ENCODE data around the gene SERHL2. TPM values are rescaled to one million over a fixed set of nuclear protein-coding genes. Genes with fewer than 3 reads are reported as not detected.
"Not testable (repeated sequence)": the region's sequence is repeated elsewhere in the genome, so short reads cannot be mapped to it uniquely, and the experiment has no call there.

SERHL2 gene
- total RNA-seq, 4 donors from 2014 or later = 0.94 to 7.7 (median 4.6) TPM

DNA sequence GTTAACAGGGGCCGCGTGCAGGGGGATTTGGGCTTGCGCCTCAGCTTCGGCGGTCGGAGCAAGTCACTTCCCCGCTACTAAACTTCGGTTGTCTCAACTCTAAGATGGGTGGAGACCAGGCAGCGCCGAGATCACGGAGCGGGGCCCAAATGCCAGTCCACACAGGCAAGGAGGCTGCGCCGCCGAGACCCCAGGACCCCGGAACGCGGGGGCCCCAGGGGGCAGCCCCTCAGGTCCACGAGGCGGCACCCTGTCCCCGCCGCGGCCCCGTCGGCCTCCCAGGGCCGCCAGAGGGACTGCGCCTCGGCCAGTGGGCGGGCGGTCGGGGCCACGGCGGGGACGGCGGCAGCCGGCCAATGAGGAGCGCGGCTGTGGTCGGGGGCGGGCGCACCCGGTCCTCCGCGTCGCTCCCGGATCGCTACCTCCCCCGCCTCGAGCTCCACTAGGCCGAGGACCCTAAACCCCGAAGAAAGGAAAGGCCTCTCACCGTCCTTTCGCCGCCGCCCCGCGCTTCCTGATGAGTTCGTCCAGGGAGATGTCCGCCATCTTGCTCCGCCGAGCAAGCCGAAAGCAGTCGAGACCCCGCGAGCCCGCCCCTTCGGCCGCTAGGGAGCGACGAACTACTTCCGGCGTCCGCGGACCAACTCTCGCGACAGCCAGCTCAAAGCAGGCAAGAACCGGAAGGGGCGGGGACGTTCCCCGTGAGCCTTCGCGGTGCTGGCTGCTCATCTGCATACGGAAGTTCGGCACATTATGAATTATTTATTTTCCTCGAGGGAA is 60.7 kb downstream of the SERHL2 start, which contains the start of gene POLDIP3:
TSS of gene POLDIP3 (minus strand) at position 572 of the 780 bp plus-strand sequence. CDS start at position 546, 26 bp downstream.
- Histone ChIP-seq H3K9me3 (no peaks in the 10 kb centered on the region), H3K36me3 (peaks cover 0 to 15% of the 10 kb centered on the region in 2 donors), H3K27me3 (no peaks in the 10 kb centered on the region), H3K4me1 (peaks cover 0 to 71% (median 33%) of the 10 kb centered on the region in 3 donors), H3K27ac (peak within 1 kb of the TSS; percentile 87 to 96 (median 94)), H3K4me3 (peak within 1 kb of the TSS; percentile 55 to 72)
- WGBS, 2 donors (ENCODE audit: low coverage in 1 of 2) = 0% methylated on average over 10 to 21 of the region's 85 CpGs
- no peak for TF ChIP-seq EP300 (IDR thresholded peaks at IDR 0.05)
- peak in 3 of 4 experiments; percentile 12 to 52 (median 33) for TF ChIP-seq CTCF (IDR thresholded peaks at IDR 0.05)
- TF ChIP-seq POLR2A (IDR thresholded peaks at IDR 0.05) = peak; percentile 78 to 86
- ATAC-seq = peak; percentile 88

DNA sequence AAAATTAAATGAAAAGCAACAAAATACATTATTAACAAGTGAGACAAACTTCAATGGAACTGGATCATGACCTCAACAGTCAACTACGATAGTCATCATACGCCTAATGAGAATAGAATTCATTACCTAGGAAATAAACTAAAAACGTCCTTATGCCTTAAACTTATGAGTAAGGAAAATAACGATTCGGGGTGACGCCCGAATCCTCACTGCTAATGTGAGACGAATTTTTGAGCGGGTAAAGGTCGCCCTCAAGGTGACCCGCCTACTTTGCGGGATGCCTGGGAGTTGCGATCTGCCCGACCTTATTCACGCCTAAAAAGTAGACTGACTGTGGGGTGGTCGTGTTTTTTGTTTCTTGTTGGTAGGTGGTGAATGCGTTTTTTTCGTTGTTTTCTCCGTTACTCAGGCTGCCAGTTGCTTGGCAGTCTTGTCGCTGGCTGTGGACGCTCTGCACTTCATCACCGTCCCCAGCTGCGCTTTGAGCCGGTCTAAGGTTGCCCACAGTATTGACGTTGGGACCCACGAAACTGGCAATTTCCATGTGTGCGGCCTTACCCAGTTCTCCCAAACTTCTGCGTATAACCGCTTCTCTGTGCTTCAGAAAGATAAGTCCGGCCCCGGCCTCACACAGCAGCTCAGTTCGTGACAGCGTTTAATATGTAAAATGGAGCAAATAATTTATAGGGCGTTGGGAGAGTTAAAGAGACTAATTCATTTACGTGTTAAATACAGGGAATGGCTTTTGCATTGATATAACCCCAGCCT is 61.5 kb downstream of the SERHL2 start:
- ATAC-seq = peak; percentile 86
- H3K27ac ChIP-seq = peak overlapping the region; percentile 87 to 96 (median 94)
- TF ChIP-seq EP300 (IDR thresholded peaks at IDR 0.05) (no peak), POLR2AphosphoS5 (IDR thresholded peaks at IDR 0.05) (peak; percentile 100), POLR2A (IDR thresholded peaks at IDR 0.05) (peak; percentile 99 to 100), CTCF (IDR thresholded peaks at IDR 0.05) (peak in 1 of 4 experiments; percentile 18)
- no peaks in the 10 kb centered on the region for H3K27me3 ChIP-seq
- peaks cover 0 to 64% (median 30%) of the 10 kb centered on the region in 3 donors for H3K4me1 ChIP-seq
- WGBS, 2 donors (ENCODE audit: low coverage in 1 of 2) = 0% methylated on average over 17 to 34 of the region's 35 CpGs
- no peaks in the 10 kb centered on the region for H3K9me3 ChIP-seq
- peaks cover 0 to 23% of the 10 kb centered on the region in 2 donors for H3K36me3 ChIP-seq
- peak overlapping the region; percentile 55 to 72 for H3K4me3 ChIP-seq

DNA sequence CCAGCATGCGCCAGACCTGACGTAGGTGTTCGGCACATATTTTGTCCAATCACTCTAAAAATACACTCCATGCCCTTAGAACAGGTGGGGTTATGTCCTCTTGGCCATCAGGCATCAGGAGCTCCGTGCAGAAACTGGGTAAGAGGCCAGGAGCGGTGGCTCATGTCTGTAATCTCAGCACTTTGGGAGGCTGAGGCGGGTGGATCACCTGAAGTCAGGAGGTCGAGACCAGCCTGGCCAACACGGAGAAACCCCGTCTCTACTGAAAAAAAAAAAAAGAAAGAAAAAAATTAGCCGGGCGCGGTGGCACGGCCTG is 62.1 kb downstream of the SERHL2 start:
- Histone ChIP-seq H3K27ac (peak overlapping the region; percentile 87 to 96 (median 94)), H3K4me1 (peaks cover 0 to 63% (median 26%) of the 10 kb centered on the region in 3 donors), H3K4me3 (peak overlapping the region; percentile 13 to 72), H3K36me3 (peaks cover 0 to 29% of the 10 kb centered on the region in 2 donors)
- WGBS, 2 donors (ENCODE audit: low coverage in 1 of 2) = 10% methylated on average over 6 of the region's 13 CpGs; no CpG with 5 or more reads in 1 of the 2 donors
- not testable (repeated sequence) for H3K27me3 ChIP-seq, H3K9me3 ChIP-seq
- peak; percentile 4 for ATAC-seq

- Histone ChIP-seq H3K36me3 (peaks cover 0 to 25% of the 10 kb centered on the region in 2 donors), H3K9me3 (no peaks in the 10 kb centered on the region), H3K27me3 (no peaks in the 10 kb centered on the region), H3K27ac (peak overlapping the region in 3 of 4 donors; percentile 71 to 96 (median 87)), H3K4me1 (peaks cover 0 to 63% (median 25%) of the 10 kb centered on the region in 3 donors), H3K4me3 (no peak overlapping the region)
- WGBS, 2 donors (ENCODE audit: low coverage in 1 of 2) = 45 to 49% methylated on average over 13 to 16 of the region's 20 CpGs
- no peak for ATAC-seq
- TF ChIP-seq POLR2AphosphoS5 (IDR thresholded peaks at IDR 0.05) (no peak), POLR2A (IDR thresholded peaks at IDR 0.05) (no peak), CTCF (IDR thresholded peaks at IDR 0.05) (no peak), EP300 (IDR thresholded peaks at IDR 0.05) (no peak)
Observed at GRCh38 chr22:42617155-42617983, 63.6 kb downstream of the SERHL2 start.

All from gastroesophageal sphincter (tissue), 4 donors.